Ureter (tissue), 1 donor: ENCODE measurements around the gene PRSS38. TPM values are rescaled to one million over a fixed set of nuclear protein-coding genes. Genes with fewer than 3 reads are reported as not detected.

Experiments used
- total RNA-seq: library from RNA; stranded (reverse); gene quantifications from one replicate; pipeline ENCODE4 v1.2.4, GENCODE V29; 2023
- donor health status: DM: yes; HTN: yes; CAD: no.

PRSS38 gene
- total RNA-seq, 1 donor from 2014 or later, result not detected

Other genes starting within 250 kb of the PRSS38 start
- 21.3 TPM for gene JMJD4, start 80.4 kb upstream of the PRSS38 start, total RNA-seq
- gene SNAP47, start 80.2 kb upstream of the PRSS38 start, total RNA-seq, result 31.1 TPM
- gene WNT9A, start 132.3 kb downstream of the PRSS38 start, total RNA-seq, result 2.7 TPM
- 0.21 TPM for gene WNT3A, start 191.3 kb downstream of the PRSS38 start, total RNA-seq